SK-N-MC (cell line): ENCODE measurements around the gene CHST1.

Source experiments
- EZH2 ChIP-seq: fragments of 200-600 bp; sonication (generic); IDR thresholded peaks from one replicate; pipeline ENCODE4 v1.6.1; 2017; ENCODE audit warnings: antibody characterized with exemption
- POLR2AphosphoS5 ChIP-seq: IDR thresholded peaks from 2 replicates; pipeline ENCODE4 v1.6.1; 2012; ENCODE audit warnings: mild to moderate bottlenecking, low read depth, low read length, borderline replicate concordance

DNA sequence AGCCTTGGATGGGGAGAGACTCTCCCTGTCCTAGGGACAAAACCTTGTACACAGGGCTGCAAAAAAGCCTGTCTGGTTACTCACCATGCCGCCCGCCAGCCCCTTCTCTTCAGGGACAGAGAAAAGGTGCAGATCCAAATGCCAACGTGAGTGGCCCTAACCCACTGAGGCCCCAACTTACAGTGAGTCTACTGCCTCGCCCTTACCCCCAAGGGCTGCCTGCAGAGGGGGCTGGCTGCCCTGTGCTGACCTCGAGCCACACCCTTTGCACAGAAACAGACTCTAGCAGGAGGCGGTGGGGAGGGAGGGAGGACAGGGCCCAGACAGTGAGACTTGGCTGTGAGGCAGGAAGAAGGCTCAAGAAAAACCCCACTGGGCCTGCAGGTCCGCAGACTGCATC lies 13.6 kb upstream of the CHST1 start:
- TF ChIP-seq POLR2AphosphoS5 (no peak), EZH2 (no peak)
